Sigmoid colon (tissue), 4 donors: ENCODE measurements around the gene PARD3.

Experiments used
- POLR2A ChIP-seq, 2 donors: fragments of 450-650 bp; IDR thresholded peaks; one replicate each; pipeline ENCODE4 v1.6.1; 2016; ENCODE audit warnings: antibody characterized with exemption in 2 of 2, mild to moderate bottlenecking in 2 of 2, moderate library complexity in 2 of 2
- POLR2AphosphoS5 ChIP-seq, 4 donors: sonication (generic); formaldehyde crosslinking; IDR thresholded peaks; one replicate each; pipeline ENCODE4 v1.6.1; 2017; ENCODE audit warnings: antibody characterized with exemption in 4 of 4
- TF ChIP-seq, protein P1 (sequence below), 4 experiments: fragments of 450-650 bp in 3 of 4; fragments of 200-600 bp in 1 of 4; IDR thresholded peaks; one replicate each; pipeline ENCODE4 v1.5.1; 2016 to 2019; ENCODE audit warnings: antibody characterized with exemption in 4 of 4, mild to moderate bottlenecking in 3 of 4, moderate library complexity in 2 of 4

DNA sequence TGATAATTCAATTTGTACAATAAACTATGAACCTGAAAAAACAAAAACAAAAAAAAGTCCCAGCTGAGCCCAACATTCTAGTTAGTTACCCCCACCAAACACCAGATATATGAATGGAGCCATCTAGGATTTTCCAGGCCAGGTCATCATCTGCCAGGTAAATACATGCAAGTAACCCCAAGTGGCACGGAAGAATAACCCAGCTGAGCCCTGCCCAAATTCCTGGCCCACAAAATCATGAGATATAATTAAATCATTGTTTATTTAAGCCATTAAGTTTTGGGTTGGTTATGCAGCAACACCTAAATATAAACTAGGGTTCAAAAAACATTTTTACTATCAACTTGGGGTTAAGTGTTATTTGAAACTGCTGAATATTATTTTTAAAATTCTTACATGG lies 19.0 kb downstream of the PARD3 start:
- TF ChIP-seq, protein P1, sequence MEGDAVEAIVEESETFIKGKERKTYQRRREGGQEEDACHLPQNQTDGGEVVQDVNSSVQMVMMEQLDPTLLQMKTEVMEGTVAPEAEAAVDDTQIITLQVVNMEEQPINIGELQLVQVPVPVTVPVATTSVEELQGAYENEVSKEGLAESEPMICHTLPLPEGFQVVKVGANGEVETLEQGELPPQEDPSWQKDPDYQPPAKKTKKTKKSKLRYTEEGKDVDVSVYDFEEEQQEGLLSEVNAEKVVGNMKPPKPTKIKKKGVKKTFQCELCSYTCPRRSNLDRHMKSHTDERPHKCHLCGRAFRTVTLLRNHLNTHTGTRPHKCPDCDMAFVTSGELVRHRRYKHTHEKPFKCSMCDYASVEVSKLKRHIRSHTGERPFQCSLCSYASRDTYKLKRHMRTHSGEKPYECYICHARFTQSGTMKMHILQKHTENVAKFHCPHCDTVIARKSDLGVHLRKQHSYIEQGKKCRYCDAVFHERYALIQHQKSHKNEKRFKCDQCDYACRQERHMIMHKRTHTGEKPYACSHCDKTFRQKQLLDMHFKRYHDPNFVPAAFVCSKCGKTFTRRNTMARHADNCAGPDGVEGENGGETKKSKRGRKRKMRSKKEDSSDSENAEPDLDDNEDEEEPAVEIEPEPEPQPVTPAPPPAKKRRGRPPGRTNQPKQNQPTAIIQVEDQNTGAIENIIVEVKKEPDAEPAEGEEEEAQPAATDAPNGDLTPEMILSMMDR (IDR thresholded peaks at IDR 0.05), result no peak
- no peak for TF ChIP-seq POLR2A (IDR thresholded peaks at IDR 0.05)
- TF ChIP-seq POLR2AphosphoS5 (IDR thresholded peaks at IDR 0.05), result no peak
